Ishikawa (cell line): ENCODE data around the gene ECPAS.

ENCODE experiments used
- CREB1 ChIP-seq: IDR thresholded peaks from 2 replicates; pipeline ENCODE4 v1.6.1; 2012; ENCODE audit warnings: low read depth
- FOXM1 ChIP-seq: IDR thresholded peaks from 2 replicates; pipeline ENCODE4 v1.6.1; 2012; ENCODE audit warnings: low read depth, borderline replicate concordance
- TAF1 ChIP-seq: IDR thresholded peaks from 2 replicates; pipeline ENCODE4 v1.6.1; 2012; ENCODE audit warnings: low read depth, mild to moderate bottlenecking

GRCh38 chr9:111372297-111372696 lies 111.9 kb downstream of the ECPAS start:
- TF ChIP-seq FOXM1, result no peak
- TF ChIP-seq TAF1, result no peak
- no peak for TF ChIP-seq CREB1
